NCI-H2107 treated with DMSO at 0.1 percent for 48 hours (cell line): ENCODE results near the gene CLDN2.
"Not testable (repeated sequence)": the region's sequence is repeated elsewhere in the genome, so short reads cannot be mapped to it uniquely, and the experiment has no call there.

Source experiments
- DNase-seq: peaks from one replicate; lab custom pipeline; 2025; ENCODE audit not compliant: unreplicated experiment; lab: John Stamatoyannopoulos, UW

CLDN2 gene

GRCh38 chrX:106919932-106920452, at the start of gene CLDN2:
TSS of gene CLDN2 (plus strand) at chrX:106920402. CDS start at chrX:106928229, 7,827 bp downstream.
- DNase-seq, result no peak

DNA sequence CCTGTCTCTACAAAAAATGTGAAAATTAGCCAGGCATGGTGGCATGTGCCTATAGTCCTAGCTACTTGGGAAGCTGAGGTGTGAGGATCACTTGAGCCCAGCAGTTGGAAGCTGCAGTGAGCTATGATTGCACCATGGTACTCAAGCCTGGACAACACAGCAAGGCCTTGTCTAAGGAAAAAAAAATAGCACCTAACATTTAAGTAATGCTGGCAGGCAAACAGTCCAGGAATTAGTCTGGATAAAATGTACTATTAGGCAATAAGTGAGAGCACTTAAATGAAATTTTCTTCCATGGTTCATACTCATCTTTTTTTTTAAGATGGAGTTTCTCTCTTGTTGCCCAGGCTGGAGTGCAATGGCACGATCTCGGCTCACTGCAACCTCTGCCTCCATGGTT, 47.4 kb upstream of the CLDN2 start:
- not testable (repeated sequence) for DNase-seq

DNA sequence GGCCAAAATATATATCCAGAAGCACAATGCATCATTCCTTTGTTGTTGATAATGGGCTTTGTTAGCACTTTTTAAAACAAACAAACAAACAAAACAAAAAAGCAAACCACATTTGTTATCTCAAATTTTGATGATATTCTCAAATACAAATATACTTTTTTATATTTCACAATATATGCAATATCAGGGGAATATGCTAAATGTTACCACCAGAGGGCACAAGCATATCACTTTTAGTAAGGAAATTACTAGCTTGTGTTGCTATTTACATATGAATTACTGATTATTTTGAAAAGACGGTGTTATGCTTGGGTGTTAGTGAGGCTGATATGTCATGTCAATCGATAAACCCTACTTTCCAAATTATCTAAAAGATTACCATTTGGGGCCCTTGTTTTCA, 46.1 kb upstream of the CLDN2 start:
- DNase-seq, result peak; percentile 7

DNA sequence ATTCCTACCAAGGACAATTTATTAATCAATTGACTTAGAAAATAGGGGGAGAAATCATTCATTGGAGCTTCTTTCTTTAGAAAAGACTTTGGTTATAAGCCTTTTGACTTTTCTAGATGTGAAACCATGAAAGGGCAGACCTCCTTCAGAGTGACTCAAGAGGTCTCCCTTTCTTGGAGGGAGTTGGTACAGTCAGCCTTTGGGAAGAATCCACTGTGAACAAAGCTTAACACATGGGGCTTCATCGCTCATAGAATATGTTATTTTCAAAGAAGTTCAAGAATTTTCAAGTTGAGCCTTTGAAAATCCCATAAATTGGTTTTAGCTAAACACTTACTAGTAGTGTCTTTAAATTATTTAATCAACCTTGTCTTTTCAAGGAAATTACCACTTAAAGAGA, 45.1 kb upstream of the CLDN2 start:
- no peak for DNase-seq

DNA sequence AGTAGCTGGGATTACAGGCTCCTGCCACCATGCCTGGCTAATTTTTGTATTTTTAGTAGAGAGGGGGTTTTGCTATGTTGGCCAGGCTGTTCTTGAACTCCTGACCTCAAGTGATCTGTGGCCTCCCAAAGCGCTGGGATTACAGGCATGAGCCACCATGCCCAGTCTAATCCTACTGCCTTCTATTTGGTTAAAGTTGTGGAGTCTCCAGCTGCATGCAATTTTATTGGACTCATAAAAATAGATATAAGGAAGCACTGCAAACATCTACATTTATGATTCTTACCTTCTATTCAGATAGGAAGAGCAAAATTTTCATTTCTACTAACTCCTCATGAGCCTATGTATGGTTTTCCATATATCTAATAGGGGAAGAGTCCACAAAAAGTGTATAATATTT, 30.7 kb upstream of the CLDN2 start:
- no peak for DNase-seq

GRCh38 chrX:106891762-106892460, 28.3 kb upstream of the CLDN2 start:
- DNase-seq, result no peak

- peak; percentile 38 for DNase-seq
Observed at GRCh38 chrX:106894392-106894909, 25.8 kb upstream of the CLDN2 start.

GRCh38 chrX:106894978-106895452, 25.2 kb upstream of the CLDN2 start:
- no peak for DNase-seq

DNA sequence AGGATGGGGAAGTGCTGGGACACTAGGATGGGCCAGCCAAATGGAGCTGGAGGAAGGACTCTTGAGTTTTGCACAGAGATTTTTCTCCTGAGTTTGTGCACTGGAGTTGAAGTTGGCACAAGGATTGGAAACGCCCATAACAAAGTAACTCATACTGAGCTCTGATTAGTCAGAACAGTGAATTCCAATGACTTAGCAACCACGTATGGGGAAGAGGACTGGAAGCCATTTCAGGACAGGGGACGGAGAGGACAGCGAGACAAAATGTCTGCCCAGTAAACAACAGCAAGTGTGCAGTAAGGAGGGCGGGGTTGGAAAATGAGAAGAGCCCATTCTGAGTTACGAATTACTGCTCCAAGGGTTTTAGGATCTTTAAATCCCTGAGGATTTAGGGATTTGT, 22.9 kb upstream of the CLDN2 start:
- no peak for DNase-seq

DNA sequence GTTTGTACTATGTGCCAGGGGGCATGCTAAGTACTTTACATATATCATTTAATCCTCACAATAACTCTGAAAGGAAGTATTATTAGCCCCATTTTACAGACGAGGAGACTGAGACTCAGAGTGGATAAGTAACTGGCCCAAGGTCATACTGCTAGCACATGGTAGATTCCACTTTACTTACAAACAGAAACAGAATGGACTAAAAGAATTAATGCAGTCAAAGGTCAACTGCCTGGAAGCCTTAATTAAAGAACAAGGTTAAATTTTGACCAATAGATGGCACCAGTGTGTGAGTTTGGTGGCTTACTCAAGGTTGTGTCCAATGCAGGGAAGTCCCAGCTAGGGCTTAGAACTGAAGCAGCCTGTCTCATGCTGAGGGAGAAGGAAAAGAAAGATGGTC, 21.7 kb upstream of the CLDN2 start:
- peak; percentile 47 for DNase-seq

GRCh38 chrX:106899276-106899675, 20.9 kb upstream of the CLDN2 start:
- no peak for DNase-seq

- no peak for DNase-seq
Observed at GRCh38 chrX:106899841-106900240, 20.4 kb upstream of the CLDN2 start.

DNA sequence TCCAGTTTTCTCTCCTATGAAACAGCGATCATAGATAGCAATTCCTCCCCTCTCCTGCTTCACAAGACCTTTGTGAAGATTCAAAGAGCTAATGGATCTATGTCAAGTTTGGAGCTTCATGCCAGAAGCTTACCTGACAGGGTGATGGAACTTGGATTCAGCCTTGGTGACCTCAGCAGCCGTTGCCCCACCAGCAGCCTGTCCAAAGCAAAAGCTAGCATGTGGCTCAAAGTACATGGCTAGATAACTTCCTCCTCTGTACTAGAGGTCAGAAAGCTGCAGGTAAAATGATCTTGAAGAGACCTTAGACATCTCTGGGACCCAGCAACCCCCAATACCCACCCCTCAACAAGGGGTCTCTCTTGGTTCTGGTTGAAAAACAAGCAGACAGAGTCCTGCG, 18.9 kb upstream of the CLDN2 start:
- no peak for DNase-seq

GRCh38 chrX:106901781-106902219, 18.4 kb upstream of the CLDN2 start:
- DNase-seq, result no peak

GRCh38 chrX:106902684-106903083, 17.5 kb upstream of the CLDN2 start:
- DNase-seq, result no peak

DNA sequence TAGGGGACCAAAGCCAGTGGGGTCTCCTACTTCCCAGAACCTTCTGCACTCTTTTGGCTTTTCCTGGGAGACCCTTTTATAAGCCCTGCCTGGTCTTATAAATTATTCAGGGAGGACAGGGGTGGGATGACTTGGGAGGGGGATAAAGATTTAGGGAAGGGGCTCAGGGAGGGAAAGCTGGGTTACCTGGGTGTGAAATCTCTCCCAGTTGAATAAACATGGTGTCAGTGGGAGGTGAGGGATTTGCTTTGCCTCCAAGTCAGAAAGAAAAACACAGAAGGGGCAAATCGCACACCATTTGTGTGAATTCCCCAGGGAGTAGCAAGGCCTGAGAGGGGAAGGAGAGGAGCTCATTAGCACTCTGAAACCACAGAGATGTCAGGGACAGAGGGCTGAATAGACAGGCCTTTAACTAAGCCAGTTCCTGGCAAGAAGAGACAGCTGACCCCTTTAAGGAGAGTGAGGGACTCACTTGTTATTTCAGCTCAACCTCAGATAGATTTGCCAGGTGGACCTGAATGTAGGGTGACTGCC, 16.8 kb upstream of the CLDN2 start, which contains the start of gene RIPPLY1:
RIPPLY1 (minus strand) TSS at position 51 of the 534 bp plus-strand sequence. CDS start 54 bp downstream, outside the sequence.
- peak; percentile 10 for DNase-seq

- no peak for DNase-seq
Observed at GRCh38 chrX:106903856-106904528, 16.2 kb upstream of the CLDN2 start.

DNA sequence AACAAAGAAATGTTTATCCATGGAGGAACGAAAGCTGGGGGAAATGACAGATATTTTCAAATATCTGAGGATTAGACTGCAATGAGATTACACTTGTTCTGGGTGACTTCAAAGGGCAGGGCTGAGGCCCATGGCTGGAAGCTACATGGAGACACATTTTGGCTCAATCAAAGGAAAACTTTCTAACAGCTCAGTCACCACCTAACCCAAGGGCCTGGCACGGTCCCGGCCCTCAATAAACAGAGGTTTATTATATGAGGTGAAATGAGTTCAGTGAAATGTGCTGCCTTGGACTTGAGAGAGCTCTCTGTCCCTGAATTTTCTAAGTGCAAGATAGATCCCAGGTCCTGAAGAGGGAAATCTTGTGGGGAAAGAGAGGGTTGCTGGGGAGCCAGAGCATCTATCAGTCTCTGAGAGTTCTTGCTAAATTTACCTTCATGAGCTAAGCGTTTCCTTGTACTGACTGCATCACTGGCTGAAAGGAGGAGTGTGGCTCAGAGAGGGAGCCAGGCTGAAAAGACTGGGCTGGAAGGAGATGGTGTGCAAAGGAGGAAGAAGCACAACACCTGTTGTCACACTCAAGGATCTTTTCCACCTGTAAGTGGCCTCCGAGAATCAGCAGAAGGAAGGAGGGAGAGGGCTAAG, 15.0 kb upstream of the CLDN2 start:
- no peak for DNase-seq

GRCh38 chrX:106906361-106906760, 13.8 kb upstream of the CLDN2 start:
- DNase-seq, result no peak

- DNase-seq, result no peak
Observed at GRCh38 chrX:106912864-106913263, 7.3 kb upstream of the CLDN2 start.

DNA sequence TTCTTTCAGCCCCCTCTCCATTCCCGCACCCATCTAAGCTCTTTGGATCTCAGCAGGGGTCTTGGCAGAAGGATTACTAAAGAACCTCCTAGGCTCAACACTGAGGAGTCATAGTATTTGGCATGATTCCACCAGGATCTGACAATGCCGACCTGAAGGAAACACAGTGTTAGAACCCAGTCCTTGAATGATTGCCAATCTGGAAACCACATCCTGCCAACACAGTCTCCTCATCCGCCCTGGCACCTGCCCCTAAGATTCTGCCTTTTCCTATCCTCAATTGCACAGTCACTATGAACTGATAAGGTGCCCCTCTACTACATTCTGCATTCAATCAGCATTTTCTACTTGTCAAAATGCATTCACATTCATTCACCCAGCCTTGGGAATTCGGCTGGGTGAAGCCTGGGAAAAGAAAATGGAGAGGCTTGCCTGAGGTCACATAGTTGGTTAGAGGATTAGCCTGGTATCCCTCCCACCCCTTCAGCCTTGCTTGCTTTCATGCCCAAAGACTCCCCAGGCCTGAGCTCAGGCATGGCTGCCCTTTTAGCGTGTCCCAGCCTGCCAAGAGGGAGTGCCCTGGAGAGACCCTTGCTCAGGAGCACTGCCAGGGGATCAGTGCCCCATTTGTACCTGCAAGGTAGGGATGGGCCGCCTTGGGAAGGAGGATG, 2.2 kb upstream of the CLDN2 start:
- peak; percentile 34 for DNase-seq
